ENCODE measurements around the gene TAF7L.
"Not testable (repeated sequence)": the region's sequence is repeated elsewhere in the genome, so short reads cannot be mapped to it uniquely, and the experiment has no call there.

TAF7L gene

DNA sequence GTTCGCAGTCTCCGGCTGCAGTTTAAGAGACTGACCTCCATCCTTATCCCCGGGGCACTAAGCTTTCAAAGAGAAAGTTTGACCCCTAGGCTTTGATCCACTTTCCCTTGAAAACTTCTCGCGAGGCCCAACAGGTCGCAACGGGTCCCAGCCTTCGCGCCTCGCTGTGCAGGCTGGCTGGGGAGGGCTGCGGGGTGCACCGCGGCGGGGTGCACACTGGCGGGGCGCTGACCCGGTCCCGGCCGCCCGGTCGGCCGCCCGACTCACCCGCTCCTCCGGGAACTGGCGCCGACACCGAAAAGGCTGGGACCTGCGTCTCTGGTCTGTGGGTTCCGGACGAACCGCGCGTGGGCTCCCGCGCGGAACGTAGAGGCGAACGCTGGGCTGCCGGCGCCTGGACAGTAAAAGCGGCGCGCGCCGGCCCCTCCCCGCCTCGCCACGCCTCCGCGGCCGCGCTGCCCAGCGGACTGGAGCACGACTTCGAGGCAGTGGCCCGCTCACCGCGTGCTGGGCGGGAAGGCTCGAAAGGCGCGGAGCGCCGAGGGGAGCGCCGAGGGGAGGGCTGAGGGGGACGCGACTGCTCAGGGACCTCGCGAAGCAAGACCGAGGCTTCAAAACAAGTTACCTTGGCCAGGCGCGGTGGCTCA lies at the start of gene TAF7L:
Gene TAF7L, minus strand, starts transcription at position 378 of the 647 bp plus-strand sequence. CDS start 3,791 bp downstream, outside the sequence.
- DNase-seq (ENCODE audit: low spot score) = no peak

GRCh38 chrX:101337776-101338271 lies 46.7 kb upstream of the TAF7L start:
- DNase-seq (ENCODE audit: low spot score) = no peak

DNA sequence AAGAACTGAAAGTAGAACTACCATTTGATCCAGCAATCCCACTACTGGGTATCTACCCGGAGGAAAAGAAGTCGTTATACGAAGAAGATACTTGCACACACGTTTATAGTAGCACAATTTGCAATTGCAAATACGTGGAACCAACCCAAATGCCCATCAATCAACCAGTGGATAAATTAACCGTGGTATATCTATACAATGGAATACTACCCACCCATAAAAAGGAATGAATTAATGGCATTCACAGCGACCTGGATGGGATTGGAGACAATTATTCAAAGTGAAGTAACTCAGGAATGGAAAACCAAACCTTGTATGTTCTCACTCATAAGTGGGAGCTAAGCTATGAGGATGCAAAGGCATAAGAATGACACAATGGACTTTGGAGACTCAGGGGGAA lies 43.2 kb upstream of the TAF7L start:
- not testable (repeated sequence) for DNase-seq (ENCODE audit: low spot score)

- DNase-seq (ENCODE audit: low spot score) = not testable (repeated sequence)
These were observed 35.5 kb upstream of the TAF7L start for GRCh38 chrX:101326600-101326999.

DNA sequence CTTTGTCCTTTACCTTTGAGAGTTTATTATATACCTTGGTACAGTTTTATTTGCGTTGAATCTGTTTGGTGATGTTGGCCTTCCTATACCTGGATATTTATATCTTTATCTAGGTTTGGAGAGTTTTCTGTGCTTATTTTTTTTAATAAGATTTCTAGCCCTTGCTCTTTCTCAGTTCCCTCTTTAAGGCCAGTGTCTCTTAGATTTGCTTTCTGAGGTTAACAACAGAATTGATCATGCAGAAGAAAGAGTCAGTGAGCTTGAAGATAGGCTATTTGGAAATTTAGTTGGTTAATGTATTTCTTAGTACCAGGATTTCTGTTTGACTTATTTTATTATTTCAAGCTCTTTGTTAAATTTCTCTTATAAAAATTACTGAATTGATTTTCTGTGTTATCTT lies 12.7 kb upstream of the TAF7L start:
- DNase-seq (ENCODE audit: low spot score) = no peak

DNA sequence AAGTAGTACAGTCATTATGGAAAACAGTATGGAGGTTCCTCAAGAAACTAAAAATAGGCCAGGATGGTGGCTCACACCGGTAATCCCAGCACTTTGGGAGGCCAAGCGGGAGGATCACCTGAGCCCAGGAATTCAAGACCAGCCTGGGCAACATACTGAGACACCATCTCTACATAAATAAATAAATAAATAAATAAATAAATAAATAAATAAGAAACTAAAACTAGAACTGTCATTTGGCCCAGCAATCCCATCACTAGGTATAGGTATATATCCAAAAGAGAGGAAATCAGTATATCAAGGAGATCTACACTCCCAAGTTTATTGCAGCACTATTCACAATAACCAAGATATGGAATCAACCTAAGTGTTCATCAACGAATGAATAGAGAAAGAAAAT lies 4.5 kb upstream of the TAF7L start:
- not testable (repeated sequence) for DNase-seq (ENCODE audit: low spot score)

GRCh38 chrX:101287402-101287801 lies 3.7 kb downstream of the TAF7L start:
- peak; percentile 36 for DNase-seq (ENCODE audit: low spot score)

DNA sequence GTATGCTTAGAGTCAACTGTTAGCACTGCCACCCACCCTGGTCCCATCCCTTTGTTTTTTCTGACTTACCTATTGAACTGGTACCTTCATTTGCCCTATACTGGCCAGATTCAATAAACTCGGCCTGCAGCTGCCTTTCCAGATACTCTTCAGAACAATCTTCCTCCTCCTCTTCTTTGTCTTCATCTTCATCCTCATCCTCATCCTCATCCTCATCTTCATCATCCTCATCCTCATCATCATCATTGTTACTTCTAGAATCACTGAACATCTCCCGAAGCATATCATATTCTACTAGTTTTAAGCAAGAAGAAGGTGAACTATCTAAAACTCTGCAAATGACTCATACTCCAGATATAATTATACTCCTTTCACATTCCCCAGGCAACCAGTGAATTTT lies 14.9 kb downstream of the TAF7L start:
- no peak for DNase-seq (ENCODE audit: low spot score)

- no peak for DNase-seq (ENCODE audit: low spot score)
These were observed 16.9 kb downstream of the TAF7L start for GRCh38 chrX:101274198-101274597.

- DNase-seq (ENCODE audit: low spot score) = peak; percentile 67
These were observed 25.2 kb downstream of the TAF7L start for GRCh38 chrX:101265869-101266428.

- DNase-seq (ENCODE audit: low spot score) = no peak
These were observed 27.4 kb downstream of the TAF7L start for GRCh38 chrX:101263766-101264165.

DNA sequence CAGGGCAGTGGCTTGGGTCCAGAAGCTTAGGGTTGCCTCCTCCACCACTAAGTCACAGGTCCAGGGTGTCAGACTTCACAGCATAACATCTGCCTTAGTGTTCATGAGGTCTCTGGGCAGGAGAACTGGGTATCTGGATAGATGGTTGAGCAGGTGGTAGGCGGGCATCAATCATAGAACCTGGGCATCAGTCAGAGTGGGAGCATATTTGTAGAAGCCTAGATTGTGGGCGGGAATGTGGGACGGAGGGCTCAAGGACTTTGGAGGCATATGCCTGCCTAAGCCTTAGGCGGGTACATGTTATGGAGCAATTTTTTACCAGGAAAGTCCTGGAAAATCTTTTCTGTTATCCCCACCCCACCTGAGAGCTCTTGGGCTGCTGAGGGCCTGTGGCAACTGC lies 28.5 kb downstream of the TAF7L start:
- no peak for DNase-seq (ENCODE audit: low spot score)

DNA sequence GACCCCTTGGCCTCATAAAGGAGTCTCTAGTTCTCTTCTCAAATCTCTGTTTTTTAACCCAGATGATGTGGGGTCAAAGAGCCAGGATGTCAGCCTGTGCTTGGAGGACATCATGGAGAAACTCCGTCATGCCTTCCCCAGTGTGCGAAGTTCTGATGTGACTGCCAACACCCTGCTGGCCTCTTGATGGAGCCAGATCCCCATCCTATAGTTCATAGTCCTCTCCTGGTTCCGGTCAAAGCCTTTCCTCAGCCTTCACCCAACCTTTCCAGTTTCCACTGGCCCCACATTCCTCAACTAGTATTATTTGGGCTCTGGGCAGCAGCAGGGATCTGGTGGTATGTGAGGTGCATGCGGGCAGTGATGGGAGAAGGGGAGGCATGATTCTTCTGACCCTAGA lies 30.7 kb downstream of the TAF7L start:
- peak; percentile 15 for DNase-seq (ENCODE audit: low spot score)

GRCh38 chrX:101258259-101258581 lies 32.9 kb downstream of the TAF7L start:
- DNase-seq (ENCODE audit: low spot score) = no peak

DNA sequence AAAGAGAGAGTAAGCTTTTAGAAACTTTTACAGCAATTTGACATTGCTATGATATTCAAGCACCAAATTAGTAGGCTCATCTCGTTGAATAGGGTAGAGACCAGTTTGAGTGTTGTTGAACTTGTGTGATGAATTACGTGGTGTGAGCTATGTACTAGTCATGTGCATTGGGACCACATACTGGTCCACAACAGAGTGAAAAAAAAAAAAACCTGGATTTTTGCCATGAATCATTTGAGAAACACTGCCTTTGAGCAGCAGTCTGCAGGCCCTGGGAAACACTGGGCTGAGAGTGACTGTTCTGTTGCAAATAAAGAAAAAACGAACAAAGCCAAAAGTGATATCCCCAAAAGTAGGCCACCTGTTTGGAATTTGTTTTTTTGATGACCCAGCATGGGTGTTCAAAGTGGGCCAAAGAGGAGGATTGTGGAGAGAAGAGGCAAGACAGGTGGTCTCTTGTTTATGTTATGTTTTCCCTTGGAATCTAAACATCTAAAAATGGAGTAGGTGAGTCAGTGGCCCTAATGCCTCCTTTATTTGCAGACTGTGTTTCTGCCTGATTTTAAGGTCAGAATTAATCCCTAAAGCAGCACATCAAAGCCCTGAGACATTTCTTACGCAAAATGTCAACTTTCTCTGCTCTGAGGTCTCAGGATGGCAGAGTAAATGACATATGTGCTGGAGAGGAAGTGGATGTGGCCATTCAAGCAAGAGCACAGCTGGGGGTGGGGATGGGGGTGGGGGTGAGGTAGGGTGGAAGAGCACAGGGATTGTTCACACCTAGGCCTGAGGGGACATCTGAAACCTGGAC lies 33.5 kb downstream of the TAF7L start:
- no peak for DNase-seq (ENCODE audit: low spot score)

DNA sequence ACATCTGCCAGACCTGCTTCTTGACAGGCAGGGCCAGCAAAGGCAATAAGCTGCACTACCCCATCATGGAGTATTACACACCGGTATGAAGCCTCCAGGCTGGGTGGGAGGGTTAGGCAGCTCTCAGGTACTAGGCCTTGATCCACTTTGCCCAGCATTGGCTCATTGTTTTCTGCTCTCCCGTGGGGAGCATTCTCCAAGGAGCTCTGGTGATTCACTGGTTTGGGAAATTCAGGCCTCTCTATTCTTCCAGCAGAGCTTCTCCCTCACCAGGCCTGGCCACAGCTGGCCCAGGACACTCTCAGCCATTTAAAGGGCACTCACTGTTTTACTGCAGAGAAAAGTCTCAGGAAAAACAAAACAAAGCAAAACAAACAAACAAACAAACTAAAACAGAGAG lies 38.5 kb downstream of the TAF7L start:
- no peak for DNase-seq (ENCODE audit: low spot score)

DNA sequence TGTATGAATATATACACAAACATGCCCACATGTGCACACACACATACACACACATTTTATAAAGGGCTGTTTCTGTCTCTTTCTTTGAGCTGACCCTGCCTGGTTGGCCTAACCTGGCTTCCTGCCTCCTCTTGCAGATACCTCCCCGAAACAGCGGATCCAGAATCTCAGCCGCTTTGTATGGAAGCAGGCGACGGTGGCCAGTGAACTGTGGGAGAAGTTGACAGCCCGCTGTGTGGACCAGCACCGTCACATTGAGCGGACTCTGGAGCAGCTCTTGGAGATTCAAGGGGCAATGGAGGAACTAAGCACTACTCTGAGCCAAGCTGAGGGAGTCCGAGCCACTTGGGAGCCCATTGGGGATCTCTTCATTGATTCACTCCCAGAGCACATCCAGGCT lies 49.6 kb downstream of the TAF7L start:
- DNase-seq (ENCODE audit: low spot score) = no peak

DNA sequence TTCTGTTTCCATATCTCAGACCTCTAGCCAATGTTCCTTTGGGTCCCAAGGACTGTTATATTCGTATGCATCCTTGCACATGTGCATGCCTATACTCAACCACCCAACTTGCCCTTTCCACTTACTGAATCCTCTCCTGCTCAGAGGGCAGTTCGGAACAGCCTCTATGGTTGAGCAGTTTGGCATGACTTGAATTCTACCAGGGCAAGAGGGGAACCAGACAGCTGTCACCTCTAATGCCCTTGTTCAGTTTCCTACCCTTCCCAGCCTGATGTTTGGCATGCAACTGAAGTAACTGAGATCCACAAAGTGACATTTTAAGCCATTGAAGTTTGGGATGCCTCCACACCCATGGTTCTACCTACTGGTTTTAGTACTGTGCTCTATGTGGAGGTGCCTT lies 54.1 kb downstream of the TAF7L start:
- no peak for DNase-seq (ENCODE audit: low spot score)

DNA sequence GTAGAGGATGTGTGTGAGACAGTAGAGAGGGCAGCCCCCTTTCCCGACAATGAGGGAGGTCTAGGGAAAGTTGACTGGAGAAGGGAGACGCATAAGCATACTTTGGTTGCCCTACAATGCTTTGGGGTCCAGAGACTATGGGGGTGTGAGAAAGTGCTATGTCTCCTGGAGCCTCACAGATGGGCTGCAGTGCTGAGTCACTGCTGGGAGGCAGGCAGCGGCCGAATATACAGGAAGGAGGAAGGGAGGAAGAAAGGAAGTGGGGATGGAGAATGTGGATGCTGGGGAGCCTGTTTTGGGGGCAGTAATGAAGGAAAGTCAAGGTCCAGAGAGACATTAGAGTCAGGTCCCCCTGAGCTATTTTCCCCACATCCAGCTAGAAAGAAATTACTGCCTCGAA lies 58.8 kb downstream of the TAF7L start:
- no peak for DNase-seq (ENCODE audit: low spot score)

- no peak for DNase-seq (ENCODE audit: low spot score)
These were observed 60.1 kb downstream of the TAF7L start for GRCh38 chrX:101231080-101231479.

DNA sequence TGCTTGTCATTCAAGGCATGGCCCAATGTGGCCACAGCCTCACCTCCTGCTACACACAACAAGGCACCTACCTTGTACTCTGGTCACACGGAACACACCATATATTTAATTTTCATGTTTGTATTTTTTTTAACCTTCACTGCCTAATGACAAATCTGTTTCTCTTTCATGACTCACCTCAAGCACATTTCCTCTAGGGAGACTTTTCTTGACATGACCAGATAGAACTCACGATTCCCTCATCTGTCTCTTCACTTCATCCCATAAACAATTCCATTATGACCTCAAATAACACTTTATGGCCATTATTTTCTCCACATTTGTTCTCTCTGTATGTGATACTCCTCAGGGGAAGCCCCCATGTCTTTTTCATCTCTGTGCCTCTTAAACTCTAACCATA lies 60.5 kb downstream of the TAF7L start:
- DNase-seq (ENCODE audit: low spot score) = peak; percentile 4

GRCh38 chrX:101229170-101229569 lies 62.0 kb downstream of the TAF7L start:
- DNase-seq (ENCODE audit: low spot score) = no peak

DNA sequence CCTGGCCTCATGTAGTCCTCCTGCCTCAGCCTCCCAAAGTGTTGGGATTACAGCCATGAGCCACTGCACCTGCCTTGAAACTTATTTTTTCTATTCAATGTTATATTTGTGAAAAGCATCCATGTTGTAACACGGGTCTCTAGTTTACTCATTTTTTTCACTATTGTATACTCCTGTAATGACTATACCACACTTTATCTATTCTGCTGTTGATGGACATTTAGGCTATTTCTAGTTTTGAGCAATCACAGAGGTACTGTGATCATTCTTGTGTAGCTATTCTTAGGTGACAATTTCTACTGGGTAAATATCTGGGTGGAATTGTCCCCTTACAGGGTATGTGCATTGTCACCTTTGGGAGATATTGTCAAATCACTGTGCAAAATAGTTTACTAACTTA lies 67.9 kb downstream of the TAF7L start:
- DNase-seq (ENCODE audit: low spot score) = no peak

All from kidney capillary endothelial cell (primary cell).